HG02840 (cell line): ENCODE data around the gene CLPX.
"Not testable (repeated sequence)": the region's sequence is repeated elsewhere in the genome, so short reads cannot be mapped to it uniquely, and the experiment has no call there.

Experiments
- ATAC-seq: cut with Tn5 transposase; IDR thresholded peaks from one replicate; pipeline ENCODE4 v1.9.1; 2021; ENCODE audit warnings: mild to moderate bottlenecking, moderate library complexity, moderate number of reproducible peaks; ENCODE audit not compliant: unreplicated experiment, low FRiP score

Gene CLPX

GRCh38 chr15:65175511-65175910 is 9.6 kb downstream of the CLPX start:
- no peak for ATAC-seq

- no peak for ATAC-seq
These were observed 10.6 kb downstream of the CLPX start for GRCh38 chr15:65174509-65174908.

- ATAC-seq = no peak
These were observed 12.6 kb downstream of the CLPX start for GRCh38 chr15:65172531-65172930.

GRCh38 chr15:65171428-65171827 is 13.7 kb downstream of the CLPX start:
- no peak for ATAC-seq

GRCh38 chr15:65165875-65166274 is 19.3 kb downstream of the CLPX start:
- no peak for ATAC-seq

- no peak for ATAC-seq
These were observed 21.0 kb downstream of the CLPX start for GRCh38 chr15:65164139-65164538.

- ATAC-seq = no peak
These were observed 22.1 kb downstream of the CLPX start for GRCh38 chr15:65163041-65163440.

GRCh38 chr15:65156692-65157091 is 28.4 kb downstream of the CLPX start:
- ATAC-seq = no peak

- ATAC-seq = no peak
These were observed 30.4 kb downstream of the CLPX start for GRCh38 chr15:65154720-65155119.

- ATAC-seq = no peak
These were observed 37.2 kb downstream of the CLPX start for GRCh38 chr15:65147902-65148301.

- no peak for ATAC-seq
These were observed 38.7 kb downstream of the CLPX start for GRCh38 chr15:65146438-65146837.

GRCh38 chr15:65138631-65139030 is 46.5 kb downstream of the CLPX start:
- not testable (repeated sequence) for ATAC-seq

- ATAC-seq = not testable (repeated sequence)
These were observed 47.2 kb downstream of the CLPX start for GRCh38 chr15:65137893-65138292.

GRCh38 chr15:65137089-65137488 is 48.1 kb downstream of the CLPX start:
- ATAC-seq = not testable (repeated sequence)

- no peak for ATAC-seq
These were observed 50.6 kb downstream of the CLPX start for GRCh38 chr15:65134538-65134937.

- peak; percentile 89 for ATAC-seq
These were observed 51.5 kb downstream of the CLPX start, which contains the start of gene PDCD7 for GRCh38 chr15:65133548-65134200. Gene PDCD7 (minus strand): TSS chr15:65133808. CDS start chr15:65133781, 27 bp downstream.

- ATAC-seq = peak; percentile 36
These were observed 52.1 kb downstream of the CLPX start for GRCh38 chr15:65132878-65133547.

GRCh38 chr15:65130941-65131340 is 54.2 kb downstream of the CLPX start:
- ATAC-seq = no peak

GRCh38 chr15:65115542-65115941 is 69.6 kb downstream of the CLPX start:
- no peak for ATAC-seq

- ATAC-seq = no peak
These were observed 70.1 kb downstream of the CLPX start, which contains the start of gene UBAP1L for GRCh38 chr15:65115086-65115485. Gene UBAP1L (minus strand): TSS chr15:65115200. CDS start chr15:65106215, 8,985 bp downstream.

GRCh38 chr15:65110676-65111292 is 74.4 kb downstream of the CLPX start:
- ATAC-seq = no peak
